Putamen (tissue), 1 donor: ENCODE data around the gene ARL16.

Source experiments
- DNase-seq: peaks from one replicate; pipeline ENCODE4 v3.0.0-alpha.2; 2016; ENCODE audit warnings: low spot score

Gene ARL16

GRCh38 chr17:81644496-81644895 is 39.1 kb downstream of the ARL16 start:
- no peak for DNase-seq

- no peak for DNase-seq
These were observed 41.6 kb downstream of the ARL16 start for GRCh38 chr17:81641825-81642489.

GRCh38 chr17:81640011-81640410 is 43.6 kb downstream of the ARL16 start:
- DNase-seq: no peak

- DNase-seq: no peak
These were observed 44.9 kb downstream of the ARL16 start for GRCh38 chr17:81638683-81639082.

GRCh38 chr17:81636505-81637288 is 46.9 kb downstream of the ARL16 start, which contains the start of the genes NPLOC4 and TSPAN10:
Gene NPLOC4, minus strand, starts transcription at chr17:81637112. Its CDS starts 182 bp downstream, at chr17:81636930.
Gene TSPAN10, plus strand, starts transcription at chr17:81637196. Its CDS starts 5,217 bp downstream, at chr17:81642413.
- peak; percentile 83 for DNase-seq

GRCh38 chr17:81635973-81636504 is 47.6 kb downstream of the ARL16 start:
- no peak for DNase-seq

GRCh38 chr17:81635431-81635830 is 48.2 kb downstream of the ARL16 start:
- DNase-seq: no peak

GRCh38 chr17:81631482-81631881 is 52.1 kb downstream of the ARL16 start:
- DNase-seq: no peak
